Epithelial cell of proximal tubule (primary cell): ENCODE data around the gene SLC23A2. TPM values are rescaled to one million over a fixed set of nuclear protein-coding genes. Genes with fewer than 3 reads are reported as not detected.

Source experiments
- DNase-seq: peaks from one replicate; pipeline ENCODE4 v3.0.0-alpha.2; 2011; ENCODE audit warnings: low read depth
- H3K4me3 ChIP-seq: 2 replicates; pipeline ENCODE4 v1.5.1; 2011; ENCODE audit warnings: low read depth, mild to moderate bottlenecking, low read length
- total RNA-seq: library from RNA; depleted of rRNA; stranded (reverse); fragments of >200 nt; gene quantifications from 2 replicates; pipeline ENCODE4 v1.2.3, GENCODE V29; 2015
- TF ChIP-seq, protein P1 (sequence below): conservative IDR thresholded peaks from 2 replicates; pipeline ENCODE4 v1.5.1; 2012; ENCODE audit warnings: low read depth, mild to moderate bottlenecking, low read length

SLC23A2 gene
- total RNA-seq, 1 donor from 2014 or later: 5.3 TPM

DNA sequence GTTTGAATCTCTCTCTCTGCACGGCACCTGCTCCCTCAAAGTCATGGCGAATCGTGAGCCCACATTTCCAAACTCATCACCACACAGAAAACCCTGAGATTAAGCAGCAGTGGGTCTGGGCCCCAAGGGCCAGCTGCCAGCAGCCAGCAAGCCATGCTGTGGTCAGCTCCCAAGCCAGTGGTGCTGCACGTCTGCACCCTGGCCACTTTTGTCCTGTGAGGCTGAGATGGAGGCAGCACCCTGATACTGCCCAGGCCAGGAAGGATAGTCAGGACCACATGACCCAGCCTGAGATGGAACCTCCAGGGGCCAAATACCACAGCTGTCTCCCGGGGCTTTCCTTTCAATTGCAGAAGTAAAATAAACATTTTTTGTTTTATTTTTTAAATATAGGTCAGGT lies 185.7 kb downstream of the SLC23A2 start:
- H3K4me3 ChIP-seq: no peak overlapping the region
- DNase-seq: no peak
- TF ChIP-seq, protein P1, sequence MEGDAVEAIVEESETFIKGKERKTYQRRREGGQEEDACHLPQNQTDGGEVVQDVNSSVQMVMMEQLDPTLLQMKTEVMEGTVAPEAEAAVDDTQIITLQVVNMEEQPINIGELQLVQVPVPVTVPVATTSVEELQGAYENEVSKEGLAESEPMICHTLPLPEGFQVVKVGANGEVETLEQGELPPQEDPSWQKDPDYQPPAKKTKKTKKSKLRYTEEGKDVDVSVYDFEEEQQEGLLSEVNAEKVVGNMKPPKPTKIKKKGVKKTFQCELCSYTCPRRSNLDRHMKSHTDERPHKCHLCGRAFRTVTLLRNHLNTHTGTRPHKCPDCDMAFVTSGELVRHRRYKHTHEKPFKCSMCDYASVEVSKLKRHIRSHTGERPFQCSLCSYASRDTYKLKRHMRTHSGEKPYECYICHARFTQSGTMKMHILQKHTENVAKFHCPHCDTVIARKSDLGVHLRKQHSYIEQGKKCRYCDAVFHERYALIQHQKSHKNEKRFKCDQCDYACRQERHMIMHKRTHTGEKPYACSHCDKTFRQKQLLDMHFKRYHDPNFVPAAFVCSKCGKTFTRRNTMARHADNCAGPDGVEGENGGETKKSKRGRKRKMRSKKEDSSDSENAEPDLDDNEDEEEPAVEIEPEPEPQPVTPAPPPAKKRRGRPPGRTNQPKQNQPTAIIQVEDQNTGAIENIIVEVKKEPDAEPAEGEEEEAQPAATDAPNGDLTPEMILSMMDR: no peak

DNA sequence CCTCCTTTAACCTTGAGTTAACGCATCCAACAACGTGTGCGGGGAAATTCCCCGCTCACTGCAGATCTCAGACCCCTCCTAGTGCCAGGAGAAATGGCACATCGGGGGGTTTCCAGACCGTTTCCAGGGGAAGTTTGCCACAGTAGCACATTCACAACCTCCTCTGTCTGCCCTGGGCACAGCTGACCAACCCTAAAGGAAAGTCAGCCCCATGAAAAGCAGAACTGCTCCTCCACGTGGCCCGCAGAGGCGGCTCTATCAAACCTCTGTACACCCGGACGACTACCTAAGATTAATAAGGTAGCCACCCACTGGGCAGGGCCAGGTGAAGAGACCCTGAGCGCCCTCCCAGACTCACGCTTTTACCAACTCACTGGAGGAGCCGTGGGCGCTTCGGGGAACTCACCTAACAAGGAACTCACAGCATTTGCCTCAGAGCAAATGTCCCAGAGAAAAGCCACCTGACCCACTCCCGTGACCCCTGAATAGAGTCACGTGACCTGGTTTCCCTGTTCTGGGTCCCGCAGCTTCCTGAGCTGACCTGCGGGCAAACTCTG lies 186.5 kb downstream of the SLC23A2 start:
- no peak overlapping the region for H3K4me3 ChIP-seq
- TF ChIP-seq, protein P1: no peak
- no peak for DNase-seq

DNA sequence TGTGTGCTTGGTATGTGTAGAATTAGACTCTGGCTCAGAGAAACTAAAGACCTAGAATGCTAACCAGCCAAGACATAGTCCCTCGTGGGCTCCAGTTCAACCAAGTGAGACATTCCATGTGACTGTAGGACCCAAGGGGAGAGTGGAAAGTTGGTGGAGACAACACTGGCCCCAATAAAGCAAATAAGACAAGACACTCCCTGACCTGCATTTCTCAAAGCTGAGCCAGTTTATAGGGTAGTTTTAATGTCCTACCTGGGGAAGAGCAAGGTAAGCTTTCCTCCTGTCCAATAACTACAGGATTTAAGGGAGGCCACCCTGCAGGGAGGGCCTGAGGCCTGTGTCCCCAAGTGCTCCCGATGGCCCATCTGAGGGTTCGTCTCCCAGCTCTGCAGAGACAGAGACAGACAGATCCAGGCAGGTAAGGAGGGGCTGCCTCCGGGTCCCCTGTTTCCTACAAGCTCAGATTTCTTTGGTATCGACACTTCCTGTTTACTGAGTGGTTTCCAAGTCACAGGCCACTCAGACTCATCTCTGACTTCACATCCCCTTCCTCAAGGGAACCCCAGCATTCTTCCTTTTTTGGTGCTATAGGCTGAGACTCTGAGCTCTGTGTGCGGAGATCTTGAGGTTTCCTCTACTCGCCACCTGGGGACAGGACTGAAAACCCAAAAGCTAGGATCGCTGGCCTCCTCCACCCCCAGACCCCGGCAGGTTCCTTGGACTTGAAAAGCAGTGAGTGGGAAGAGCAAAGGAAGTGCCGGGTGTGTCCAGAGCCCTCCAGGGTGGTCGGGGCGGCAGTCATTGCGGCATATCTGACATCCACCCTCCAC lies 187.2 kb downstream of the SLC23A2 start:
- H3K4me3 ChIP-seq: no peak overlapping the region
- no peak for DNase-seq
- TF ChIP-seq, protein P1: no peak

DNA sequence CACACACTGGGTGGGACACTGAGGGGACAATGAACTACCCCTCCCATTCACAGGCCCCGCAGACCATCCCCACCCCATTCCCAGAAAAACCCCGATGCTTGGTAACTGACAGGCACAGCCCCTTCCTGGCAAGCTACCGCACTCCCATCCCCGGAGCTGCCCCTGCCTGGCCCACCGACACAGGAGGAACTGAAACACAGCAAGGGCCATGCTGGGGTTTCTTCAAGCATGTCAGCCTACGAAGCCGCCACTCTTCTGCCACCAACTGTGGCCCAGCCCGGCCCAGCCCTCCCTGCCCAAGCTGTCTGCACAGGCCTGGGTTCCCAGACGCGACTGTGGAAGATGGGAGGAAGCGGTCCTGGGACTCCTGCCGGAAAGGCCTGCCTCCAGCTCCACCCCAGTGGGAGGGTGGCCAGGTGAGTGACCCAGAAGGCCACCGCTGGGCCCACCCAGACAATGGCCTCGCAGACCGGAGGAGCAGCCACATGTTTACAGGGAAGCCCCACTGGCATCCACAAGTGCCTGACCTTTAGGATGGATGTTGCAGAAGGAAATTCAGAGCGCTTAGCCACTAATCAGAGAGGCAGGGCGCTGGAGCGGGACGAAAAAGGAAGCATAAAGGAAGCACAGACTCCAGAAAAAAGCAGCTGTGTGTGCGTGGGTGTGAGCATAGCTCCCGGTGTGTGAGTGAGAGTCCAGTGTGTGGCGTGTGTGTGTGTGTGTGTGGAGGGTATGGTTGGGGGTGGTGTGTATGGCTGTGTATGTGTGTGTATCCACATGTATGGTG lies 188.0 kb downstream of the SLC23A2 start:
- H3K4me3 ChIP-seq: no peak overlapping the region
- DNase-seq: no peak
- TF ChIP-seq, protein P1: no peak

DNA sequence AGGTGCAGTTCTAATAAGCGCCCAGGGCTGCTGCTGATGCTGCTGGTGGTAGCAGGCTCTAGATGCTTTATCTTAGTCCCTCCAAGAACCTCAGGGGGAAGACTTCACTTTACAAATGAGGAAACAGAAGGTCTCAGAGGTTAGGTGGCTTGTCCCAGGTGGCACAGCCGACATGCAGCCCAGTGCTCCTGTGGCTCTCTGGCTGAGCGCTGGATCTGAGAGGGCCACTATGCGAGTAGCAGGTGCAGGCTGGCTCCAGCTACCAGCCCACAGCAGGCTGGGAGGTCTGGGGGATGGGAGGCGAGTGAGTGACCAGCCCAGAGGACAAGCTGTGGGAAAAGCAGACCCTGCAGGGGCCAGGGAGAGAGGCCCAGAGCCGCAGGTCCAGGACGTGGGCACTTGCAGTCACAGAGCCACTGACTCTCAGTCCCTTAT lies 188.7 kb downstream of the SLC23A2 start:
- TF ChIP-seq, protein P1: no peak
- no peak for DNase-seq

DNA sequence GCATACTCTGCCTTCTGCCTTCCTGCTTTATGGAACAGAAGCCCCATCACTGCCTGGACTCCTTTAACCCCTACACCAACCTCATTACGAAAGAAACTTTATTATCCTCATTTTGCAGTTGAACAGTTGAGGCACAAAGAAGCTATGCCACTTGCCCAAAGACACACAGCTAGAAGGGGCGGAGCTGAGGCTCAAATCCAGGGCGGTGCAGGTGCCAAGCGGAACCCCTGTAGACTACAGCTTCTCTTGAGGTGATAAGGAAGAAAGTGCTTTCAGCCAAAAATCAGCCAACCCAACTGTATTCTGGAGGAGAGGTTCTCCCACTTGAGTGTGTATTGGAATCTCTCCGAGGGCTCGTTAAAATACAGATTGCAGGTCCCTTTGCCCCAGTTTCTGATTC lies 189.1 kb downstream of the SLC23A2 start:
- H3K4me3 ChIP-seq: no peak overlapping the region
- no peak for DNase-seq
- TF ChIP-seq, protein P1: no peak

More for the DNA sequence above, 188.7 kb downstream of the SLC23A2 start:
- no peak overlapping the region for H3K4me3 ChIP-seq
